ENCODE data around the gene BHLHE23.

Gene BHLHE23

GRCh38 chr20:63047946-63048345 lies 41.2 kb upstream of the BHLHE23 start:
- no peak overlapping the region for H3K9ac ChIP-seq (ENCODE audit: low read depth, low read length)
- H3K4me2 ChIP-seq (ENCODE audit: insufficient read depth, low read length) = no peak overlapping the region
- H3K4me1 ChIP-seq (ENCODE audit: insufficient read depth, low read length) = no peaks in the 10 kb centered on the region
- H3K27me3 ChIP-seq (ENCODE audit: insufficient read depth, low read length, poor library complexity) = no peaks in the 10 kb centered on the region
- DNase-seq (no peak), ATAC-seq (ENCODE audit: insufficient read depth, low read depth) (no peak)
- H3K9me3 ChIP-seq (ENCODE audit: insufficient read depth, low read length, severe bottlenecking) = no peaks in the 10 kb centered on the region
- H3K79me2 ChIP-seq (ENCODE audit: insufficient read depth, low read length) = no peaks in the 10 kb centered on the region; the same call in none of the 2 replicates
- peaks cover 23% of the 10 kb centered on the region for H3K36me3 ChIP-seq (ENCODE audit: insufficient read depth, low read length)
- TF ChIP-seq CTCF (IDR thresholded peaks at IDR 0.05; ENCODE audit: borderline replicate concordance, extremely low read depth, low read length, poor library complexity, severe bottlenecking) = no peak
- TF ChIP-seq EZH2 (IDR thresholded peaks at IDR 0.05; ENCODE audit: borderline replicate concordance, low read depth, low read length, severe bottlenecking) = no peak
- H3K4me3 ChIP-seq (ENCODE audit: low read depth in 1 of 2, low read length in 2 of 2) = no peak overlapping the region
- H4K20me1 ChIP-seq (ENCODE audit: insufficient read depth, low read length) = peaks cover 81% of the 10 kb centered on the region
- no peak overlapping the region for H2AFZ ChIP-seq (ENCODE audit: low read depth, low read length)
- no peak overlapping the region for H3K27ac ChIP-seq (ENCODE audit: low read length)

DNA sequence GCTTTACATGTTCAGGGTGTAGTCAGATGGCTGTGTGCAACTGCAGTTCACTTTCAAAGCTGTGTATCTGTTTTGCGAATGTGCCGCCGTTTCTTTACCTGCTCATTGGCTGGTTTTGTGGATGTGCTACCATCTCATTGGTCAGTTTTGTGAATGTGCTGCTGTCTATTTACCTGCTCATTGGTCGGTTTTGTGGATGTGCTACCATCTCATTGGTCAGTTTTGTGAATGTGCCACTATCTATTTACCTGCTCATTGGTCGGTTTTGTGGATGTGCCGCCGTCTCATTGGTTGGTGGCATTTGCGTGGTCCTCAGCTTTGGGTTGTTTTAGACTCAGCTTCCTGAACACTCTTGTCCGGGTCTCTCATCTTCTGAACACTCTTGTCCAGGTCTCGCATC lies 40.5 kb upstream of the BHLHE23 start:
- Histone ChIP-seq H3K4me2 (ENCODE audit: insufficient read depth, low read length) (no peak overlapping the region), H3K9me3 (ENCODE audit: insufficient read depth, low read length, severe bottlenecking) (no peaks in the 10 kb centered on the region), H3K27me3 (ENCODE audit: insufficient read depth, low read length, poor library complexity) (no peaks in the 10 kb centered on the region), H3K79me2 (ENCODE audit: insufficient read depth, low read length) (peaks cover 4% of the 10 kb centered on the region), H3K4me3 (ENCODE audit: low read depth in 1 of 2, low read length in 2 of 2) (no peak overlapping the region), H4K20me1 (ENCODE audit: insufficient read depth, low read length) (peaks cover 82% of the 10 kb centered on the region), H3K27ac (ENCODE audit: low read length) (no peak overlapping the region), H3K36me3 (ENCODE audit: insufficient read depth, low read length) (peaks cover 23% of the 10 kb centered on the region), H3K4me1 (ENCODE audit: insufficient read depth, low read length) (no peaks in the 10 kb centered on the region), H3K9ac (ENCODE audit: low read depth, low read length) (no peak overlapping the region), H2AFZ (ENCODE audit: low read depth, low read length) (no peak overlapping the region)
- no peak for ATAC-seq (ENCODE audit: insufficient read depth, low read depth)
- TF ChIP-seq CTCF (IDR thresholded peaks at IDR 0.05; ENCODE audit: borderline replicate concordance, extremely low read depth, low read length, poor library complexity, severe bottlenecking) = no peak
- TF ChIP-seq EZH2 (IDR thresholded peaks at IDR 0.05; ENCODE audit: borderline replicate concordance, low read depth, low read length, severe bottlenecking) = no peak
- no peak for DNase-seq

DNA sequence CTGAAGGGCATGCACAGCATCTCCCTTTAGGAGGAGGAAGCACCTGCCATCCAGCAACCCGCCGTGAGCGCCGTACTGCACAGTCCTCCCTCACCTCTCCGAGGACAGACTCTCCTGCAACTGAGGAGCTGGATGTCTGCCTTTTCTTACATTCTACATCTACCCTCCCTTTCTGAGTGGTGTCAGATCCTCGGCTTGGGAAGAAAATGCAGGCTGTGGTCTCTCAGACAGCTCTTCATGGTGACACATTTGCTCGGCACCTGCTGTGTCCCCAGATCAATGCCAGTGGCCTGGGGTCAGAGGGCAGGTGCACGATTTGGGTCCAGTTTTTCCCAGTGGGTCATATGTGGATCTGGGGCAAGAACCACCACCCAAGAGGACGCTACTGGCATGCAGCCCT lies 40.1 kb upstream of the BHLHE23 start:
- H3K4me2 ChIP-seq (ENCODE audit: insufficient read depth, low read length) = no peak overlapping the region
- TF ChIP-seq CTCF (IDR thresholded peaks at IDR 0.05; ENCODE audit: borderline replicate concordance, extremely low read depth, low read length, poor library complexity, severe bottlenecking) (no peak), EZH2 (IDR thresholded peaks at IDR 0.05; ENCODE audit: borderline replicate concordance, low read depth, low read length, severe bottlenecking) (no peak)
- no peaks in the 10 kb centered on the region for H3K27me3 ChIP-seq (ENCODE audit: insufficient read depth, low read length, poor library complexity)
- ATAC-seq (ENCODE audit: insufficient read depth, low read depth) (no peak), DNase-seq (no peak)
- no peak overlapping the region for H2AFZ ChIP-seq (ENCODE audit: low read depth, low read length)
- peaks cover 4% of the 10 kb centered on the region for H3K79me2 ChIP-seq (ENCODE audit: insufficient read depth, low read length)
- no peak overlapping the region for H3K9ac ChIP-seq (ENCODE audit: low read depth, low read length)
- no peak overlapping the region for H3K27ac ChIP-seq (ENCODE audit: low read length)
- no peak overlapping the region for H3K4me3 ChIP-seq (ENCODE audit: low read depth in 1 of 2, low read length in 2 of 2)
- H3K36me3 ChIP-seq (ENCODE audit: insufficient read depth, low read length) = peaks cover 20% of the 10 kb centered on the region
- no peaks in the 10 kb centered on the region for H3K4me1 ChIP-seq (ENCODE audit: insufficient read depth, low read length)
- no peaks in the 10 kb centered on the region for H3K9me3 ChIP-seq (ENCODE audit: insufficient read depth, low read length, severe bottlenecking)
- H4K20me1 ChIP-seq (ENCODE audit: insufficient read depth, low read length) = peaks cover 79% of the 10 kb centered on the region

GRCh38 chr20:63045991-63046390 lies 39.2 kb upstream of the BHLHE23 start:
- H2AFZ ChIP-seq (ENCODE audit: low read depth, low read length) = no peak overlapping the region

More at GRCh38 chr20:63045991-63046390, 39.2 kb upstream of the BHLHE23 start:
- H3K27me3 ChIP-seq (ENCODE audit: insufficient read depth, low read length, poor library complexity) = no peaks in the 10 kb centered on the region
- no peak overlapping the region for H3K27ac ChIP-seq (ENCODE audit: low read length)
- TF ChIP-seq CTCF (IDR thresholded peaks at IDR 0.05; ENCODE audit: borderline replicate concordance, extremely low read depth, low read length, poor library complexity, severe bottlenecking) (no peak), EZH2 (IDR thresholded peaks at IDR 0.05; ENCODE audit: borderline replicate concordance, low read depth, low read length, severe bottlenecking) (no peak)
- no peak for ATAC-seq (ENCODE audit: insufficient read depth, low read depth)
- peaks cover 18% of the 10 kb centered on the region for H3K36me3 ChIP-seq (ENCODE audit: insufficient read depth, low read length)
- no peak for DNase-seq
- H4K20me1 ChIP-seq (ENCODE audit: insufficient read depth, low read length) = peaks cover 70% of the 10 kb centered on the region
- peaks cover 4% of the 10 kb centered on the region for H3K79me2 ChIP-seq (ENCODE audit: insufficient read depth, low read length)
- no peak overlapping the region for H3K4me3 ChIP-seq (ENCODE audit: low read depth in 1 of 2, low read length in 2 of 2)
- H3K9me3 ChIP-seq (ENCODE audit: insufficient read depth, low read length, severe bottlenecking) = no peaks in the 10 kb centered on the region
- H3K4me1 ChIP-seq (ENCODE audit: insufficient read depth, low read length) = no peaks in the 10 kb centered on the region
- H3K4me2 ChIP-seq (ENCODE audit: insufficient read depth, low read length) = no peak overlapping the region
- no peak overlapping the region for H3K9ac ChIP-seq (ENCODE audit: low read depth, low read length)
